IPS-11a (cell line): Measurements from ENCODE around the gene CCDC117.
"Not testable (repeated sequence)": the region's sequence is repeated elsewhere in the genome, so short reads cannot be mapped to it uniquely, and the experiment has no call there.

Experiments
- H3K4me3 ChIP-seq: one replicate; pipeline ENCODE4 v1.5.1; 2013; ENCODE audit warnings: low read depth, low read length, control low read depth

Gene CCDC117, protein sequence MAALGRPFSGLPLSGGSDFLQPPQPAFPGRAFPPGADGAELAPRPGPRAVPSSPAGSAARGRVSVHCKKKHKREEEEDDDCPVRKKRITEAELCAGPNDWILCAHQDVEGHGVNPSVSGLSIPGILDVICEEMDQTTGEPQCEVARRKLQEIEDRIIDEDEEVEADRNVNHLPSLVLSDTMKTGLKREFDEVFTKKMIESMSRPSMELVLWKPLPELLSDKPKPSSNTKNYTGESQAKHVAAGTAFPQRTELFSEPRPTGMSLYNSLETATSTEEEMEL

DNA sequence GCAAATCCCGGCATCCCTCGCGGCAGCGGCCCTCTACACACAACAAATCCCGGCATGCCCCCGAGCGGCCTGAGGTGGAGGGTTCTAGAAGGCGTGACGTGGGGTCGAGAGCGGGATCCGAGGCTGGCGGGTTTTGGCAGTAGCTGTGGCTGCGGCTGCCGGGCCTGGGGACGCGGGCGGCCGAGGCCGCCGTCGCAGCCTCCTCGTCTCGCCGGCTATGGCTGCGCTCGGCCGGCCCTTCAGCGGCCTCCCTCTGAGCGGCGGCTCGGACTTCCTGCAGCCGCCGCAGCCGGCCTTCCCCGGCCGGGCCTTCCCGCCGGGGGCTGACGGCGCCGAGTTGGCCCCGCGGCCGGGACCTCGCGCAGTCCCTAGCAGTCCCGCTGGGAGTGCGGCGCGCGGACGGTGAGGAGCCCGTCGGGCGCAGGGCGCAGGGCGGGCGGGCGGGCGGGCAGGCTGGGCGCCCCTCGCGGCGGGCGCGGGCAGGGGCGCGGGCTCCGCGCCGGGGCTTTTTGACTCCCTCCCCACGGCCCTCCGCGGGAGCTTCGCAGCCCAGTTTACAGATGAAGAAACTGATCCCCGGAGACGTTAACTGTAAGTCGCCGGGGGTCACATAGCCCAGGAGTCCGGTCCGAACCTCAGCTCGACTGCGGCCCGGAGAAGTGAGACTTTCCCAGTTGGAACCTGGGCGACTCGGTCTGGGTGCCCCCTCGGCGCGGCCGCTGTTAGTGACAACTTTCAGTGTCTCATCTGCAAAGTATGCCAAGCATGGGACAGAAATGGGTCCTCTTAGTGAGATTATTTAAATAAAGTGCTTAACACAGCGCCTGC, at the start of gene CCDC117:
Gene CCDC117 (plus strand): TSS at position 63 of the 828 bp plus-strand sequence. CDS start 155 bp downstream, at position 218.
- H3K4me3 ChIP-seq = peak within 1 kb of the TSS; percentile 81

DNA sequence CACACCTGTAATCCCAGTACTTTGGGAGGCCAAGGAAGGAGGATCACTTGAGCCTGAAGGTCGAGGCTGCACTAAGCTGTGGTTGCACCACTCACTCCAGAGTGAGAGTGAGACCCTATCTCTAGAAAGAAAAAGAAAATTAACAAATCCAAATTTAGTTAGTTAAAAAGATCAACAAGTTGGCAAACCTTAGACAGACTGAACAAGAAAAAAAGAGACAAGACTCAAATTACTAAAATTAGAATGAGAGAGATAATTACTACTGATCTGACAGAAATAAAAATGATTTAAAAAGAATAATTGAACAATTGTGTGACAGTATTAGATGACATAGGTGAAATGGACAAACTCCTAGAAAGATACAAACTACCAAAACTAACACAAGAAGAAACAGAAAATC, 44.5 kb upstream of the CCDC117 start:
- H3K4me3 ChIP-seq = no peak overlapping the region

DNA sequence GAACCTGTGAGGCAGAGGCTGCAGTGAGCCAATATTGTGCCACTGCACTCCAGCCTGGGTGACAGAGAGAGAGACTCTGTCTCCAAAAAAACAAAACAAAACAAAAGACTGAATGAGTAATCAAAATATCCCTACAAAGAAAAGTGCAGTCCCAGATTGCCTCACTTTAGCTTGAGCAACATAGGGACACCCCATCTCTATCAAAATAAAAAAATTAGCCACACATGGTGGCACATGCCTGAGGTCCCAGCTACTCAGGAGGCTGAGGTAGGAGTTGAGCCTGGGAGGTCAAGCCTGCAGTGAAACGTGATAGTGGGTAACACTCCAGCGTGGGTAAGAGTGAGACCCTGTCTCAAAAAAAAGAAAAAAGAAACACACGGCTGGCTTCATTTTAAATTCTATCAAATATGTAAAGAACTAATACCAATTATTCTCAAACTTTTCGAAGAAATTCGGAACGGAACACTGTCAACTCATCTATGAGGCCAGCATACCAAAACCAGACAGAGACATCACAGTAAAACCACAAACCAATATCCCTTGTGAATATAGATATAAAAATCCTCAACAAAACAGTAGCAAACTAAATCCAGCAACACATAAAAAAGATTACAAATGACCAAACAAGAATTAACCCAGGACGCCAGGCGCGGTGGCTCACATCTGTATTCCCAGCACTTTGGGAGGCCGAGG, 43.7 kb upstream of the CCDC117 start:
- H3K4me3 ChIP-seq = no peak overlapping the region

DNA sequence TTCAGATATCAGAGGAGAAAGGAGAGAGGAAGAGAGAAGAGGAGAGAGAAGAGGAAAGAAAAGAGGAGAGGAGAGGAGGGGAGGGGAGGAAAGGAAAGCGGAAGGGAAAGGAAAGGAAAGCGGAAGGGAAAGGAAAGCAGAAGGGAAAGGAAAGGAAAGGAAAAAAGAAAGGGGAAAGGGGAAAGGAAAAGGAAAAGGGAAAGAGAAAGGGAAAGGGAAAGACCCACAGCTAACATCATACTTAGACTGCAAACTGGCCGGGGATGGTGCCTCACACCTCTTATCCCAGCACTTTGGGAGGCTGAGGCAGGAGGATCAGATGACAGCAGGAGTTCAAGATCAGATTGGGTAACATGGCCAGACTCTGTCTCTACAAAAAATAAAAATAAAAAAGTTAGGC, 42.3 kb upstream of the CCDC117 start:
- no peak overlapping the region for H3K4me3 ChIP-seq

DNA sequence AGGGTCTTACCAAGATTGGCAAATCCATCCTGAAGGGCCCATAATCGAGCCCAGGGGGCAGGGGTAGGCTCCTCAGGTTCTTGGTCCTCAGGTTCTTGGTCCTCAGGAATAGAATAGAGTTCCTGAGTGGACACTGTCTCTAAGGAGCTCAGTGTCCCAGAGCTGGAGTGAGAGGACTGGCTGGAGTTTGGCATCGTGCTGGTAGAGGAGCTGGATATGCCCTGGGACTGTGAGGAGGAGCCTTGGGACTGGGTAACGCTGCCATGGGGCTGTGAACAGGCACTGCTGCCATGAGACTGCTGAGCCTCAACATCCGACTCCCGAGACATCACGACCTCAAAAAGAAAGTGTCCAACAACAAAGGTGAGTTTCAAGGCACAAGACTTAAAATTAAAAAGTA, 38.1 kb upstream of the CCDC117 start:
- no peak overlapping the region for H3K4me3 ChIP-seq

DNA sequence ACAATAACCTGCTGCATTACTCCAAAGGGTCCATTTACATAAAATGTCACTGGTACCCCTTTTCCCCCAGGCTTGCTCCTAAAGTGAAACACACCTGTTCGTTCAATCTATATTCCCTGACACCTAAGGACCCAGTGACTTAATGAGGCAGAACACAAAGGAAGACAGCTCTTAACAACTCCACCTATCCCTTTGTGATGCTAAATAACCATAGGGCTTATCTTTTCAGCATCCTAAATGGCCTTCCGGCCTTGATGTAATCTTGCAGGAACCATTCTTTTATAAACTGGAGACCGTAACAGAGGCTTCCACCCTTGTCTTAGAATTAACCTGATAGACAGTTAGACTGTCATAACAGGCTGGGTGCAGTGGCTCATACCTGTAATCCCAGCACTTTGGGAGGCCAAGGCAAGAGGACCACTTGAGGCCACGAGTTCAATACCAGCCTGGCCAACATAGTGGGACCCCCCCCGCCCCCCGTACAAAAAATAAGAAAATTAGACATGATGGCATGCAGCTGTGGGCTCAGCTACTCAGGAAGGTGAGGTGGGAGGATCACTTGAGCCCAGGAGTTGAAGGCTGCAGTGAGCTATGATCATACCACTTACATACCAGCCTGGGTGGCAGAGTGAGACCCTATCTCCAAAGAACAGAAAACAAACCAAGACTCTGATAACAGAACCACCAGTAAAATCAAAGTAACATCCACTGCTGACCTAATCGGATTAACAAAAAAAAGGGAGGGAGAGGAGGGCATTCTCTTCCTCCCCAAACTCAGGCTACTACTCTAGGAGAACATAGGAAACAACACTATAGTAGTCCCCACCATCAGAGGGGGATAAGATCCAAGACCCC, 36.0 kb upstream of the CCDC117 start:
- no peak overlapping the region for H3K4me3 ChIP-seq

DNA sequence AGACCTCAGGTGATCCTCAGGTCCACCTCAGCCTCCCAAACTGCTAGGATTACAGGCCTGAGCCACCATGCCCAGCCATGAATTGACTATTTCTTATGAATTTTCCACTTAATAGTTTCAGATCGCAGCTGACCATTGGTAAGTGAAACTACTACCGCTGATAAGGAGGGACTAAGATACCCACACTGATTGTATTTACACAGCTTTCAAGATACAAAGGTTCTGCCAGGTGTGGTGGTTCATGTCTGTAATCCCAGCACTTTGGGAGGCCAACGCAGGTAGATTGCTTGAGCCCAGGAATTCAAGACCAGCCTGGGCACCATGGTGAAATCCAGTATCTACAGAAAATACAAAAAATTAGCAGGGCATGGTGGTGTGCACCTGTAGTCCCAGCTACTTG, 34.8 kb upstream of the CCDC117 start:
- no peak overlapping the region for H3K4me3 ChIP-seq

DNA sequence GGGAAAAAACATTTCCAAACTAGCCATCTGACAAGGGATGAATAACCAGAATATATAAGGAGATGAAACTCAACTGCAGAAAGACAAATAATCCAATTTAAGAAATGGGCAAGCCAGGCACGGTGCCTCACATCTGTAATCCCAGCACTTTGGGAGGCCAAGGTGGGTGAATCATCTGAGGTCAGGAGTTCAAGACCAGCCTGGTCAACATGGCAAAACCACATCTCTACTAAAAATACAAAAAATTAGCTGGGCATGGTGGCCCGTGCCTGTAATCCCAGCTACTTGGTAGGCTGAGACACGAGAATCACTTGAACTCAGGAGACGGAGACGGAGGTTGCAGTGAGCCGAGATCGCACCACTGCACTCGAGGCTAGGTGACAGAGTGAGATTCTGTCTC, 33.6 kb upstream of the CCDC117 start:
- H3K4me3 ChIP-seq = not testable (repeated sequence)

DNA sequence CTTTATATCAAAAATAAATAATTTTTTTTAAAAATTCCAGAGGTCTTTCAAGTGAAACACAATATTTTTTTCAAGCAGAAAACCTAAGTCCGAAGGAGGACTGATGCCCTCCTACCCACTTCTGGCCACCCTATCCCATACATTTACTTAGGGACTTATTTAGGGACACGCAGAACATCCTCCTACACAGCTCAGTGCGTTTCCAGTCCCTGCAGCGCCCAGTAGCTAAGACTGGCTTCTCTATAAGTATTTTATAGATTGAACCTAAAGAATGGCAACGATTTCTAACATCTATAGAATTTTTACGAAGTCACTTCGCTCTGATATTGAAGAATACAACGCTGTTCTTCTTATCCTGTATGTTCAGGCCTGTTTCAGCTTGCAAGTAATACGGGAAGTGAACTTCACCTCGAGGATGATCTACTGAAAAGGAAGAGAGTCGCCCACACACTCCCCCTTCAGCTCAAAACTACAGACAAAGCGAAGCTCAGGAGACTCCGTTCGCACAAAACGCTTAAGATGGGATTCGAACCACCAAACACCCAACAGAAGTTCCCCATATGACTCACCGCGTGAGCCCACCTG, 31.2 kb upstream of the CCDC117 start:
- peak overlapping the region; percentile 55 for H3K4me3 ChIP-seq

DNA sequence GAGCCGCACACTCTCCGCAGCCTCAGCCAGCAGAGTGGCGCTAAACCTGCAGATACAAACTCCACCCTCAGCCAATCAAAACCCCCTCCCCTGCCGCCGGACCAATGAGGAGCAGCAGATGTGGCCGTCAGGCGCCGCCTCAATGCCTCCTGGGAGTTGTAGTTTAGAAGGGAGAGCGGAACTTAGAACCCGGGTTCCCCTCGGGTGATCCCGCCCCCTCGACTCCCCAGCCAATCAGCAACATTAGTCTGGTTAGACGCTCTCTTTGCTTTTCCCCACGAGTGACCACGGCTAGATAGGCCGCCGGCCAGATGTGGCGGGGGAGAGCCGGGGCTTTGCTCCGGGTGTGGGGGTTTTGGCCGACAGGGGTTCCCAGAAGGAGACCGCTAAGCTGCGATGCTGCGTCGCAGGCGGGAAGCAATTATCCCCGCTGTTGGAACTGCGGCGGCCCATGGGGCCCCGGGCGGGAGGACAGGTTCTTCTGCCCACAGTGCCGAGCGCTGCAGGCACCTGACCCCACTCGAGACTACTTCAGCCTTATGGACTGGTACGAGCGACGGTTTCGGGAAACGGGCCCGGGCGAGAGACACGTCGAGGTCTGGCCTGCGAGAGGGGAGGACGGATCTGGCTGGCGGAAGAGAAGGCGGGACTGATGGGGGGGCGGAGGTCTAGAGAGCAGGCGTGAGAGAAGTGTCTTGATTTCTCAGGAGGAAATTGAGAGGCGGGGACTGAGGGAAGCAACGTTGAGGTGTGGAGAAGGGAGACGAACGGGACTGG, 30.5 kb upstream of the CCDC117 start, which contains the start of the genes CHEK2 and HSCB:
Gene CHEK2 (minus strand): TSS at position 36 of the 777 bp plus-strand sequence. CDS start 7,099 bp downstream, outside the sequence.
Gene HSCB (plus strand): TSS at position 255 of the 777 bp plus-strand sequence. CDS start 57 bp downstream, at position 312.
- peak within 1 kb of the TSS; percentile 88 for H3K4me3 ChIP-seq

DNA sequence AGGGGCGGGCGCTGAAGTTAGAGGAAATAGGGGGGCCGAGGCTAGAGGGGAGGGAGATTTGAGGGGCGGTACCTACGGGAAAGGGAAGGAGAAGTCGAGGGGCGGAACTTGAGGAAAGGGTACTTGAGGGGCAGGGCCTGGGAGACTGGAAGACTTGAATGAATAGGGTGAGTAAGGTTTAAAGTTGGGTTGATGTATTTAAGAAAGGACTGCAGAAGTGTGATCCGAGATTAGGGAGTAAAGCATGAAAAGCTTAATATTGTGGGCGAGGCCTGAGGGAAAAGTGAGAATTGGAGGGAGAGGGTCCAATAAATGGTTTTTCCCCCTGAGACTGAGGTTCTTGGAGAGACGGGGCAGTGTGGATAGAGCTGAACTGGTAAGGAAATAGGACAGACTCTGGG, 29.9 kb upstream of the CCDC117 start:
- peak overlapping the region; percentile 88 for H3K4me3 ChIP-seq

DNA sequence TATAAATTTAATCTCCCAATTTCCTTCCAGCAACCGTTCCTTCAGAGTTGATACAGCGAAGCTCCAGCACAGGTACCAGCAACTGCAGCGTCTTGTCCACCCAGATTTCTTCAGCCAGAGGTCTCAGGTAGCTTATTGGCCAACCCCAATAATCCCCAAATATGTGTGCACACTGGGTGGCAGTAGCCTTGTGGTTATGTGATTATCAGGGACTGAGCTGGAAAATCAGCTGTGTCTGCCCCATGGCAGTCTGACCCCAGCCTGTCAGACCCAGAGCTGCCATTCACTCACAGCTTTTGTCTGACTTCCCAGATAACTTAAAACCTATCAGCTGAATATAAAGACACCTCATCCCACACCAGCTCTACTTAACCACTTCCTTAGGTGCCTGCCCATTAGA, 28.6 kb upstream of the CCDC117 start:
- H3K4me3 ChIP-seq = no peak overlapping the region

DNA sequence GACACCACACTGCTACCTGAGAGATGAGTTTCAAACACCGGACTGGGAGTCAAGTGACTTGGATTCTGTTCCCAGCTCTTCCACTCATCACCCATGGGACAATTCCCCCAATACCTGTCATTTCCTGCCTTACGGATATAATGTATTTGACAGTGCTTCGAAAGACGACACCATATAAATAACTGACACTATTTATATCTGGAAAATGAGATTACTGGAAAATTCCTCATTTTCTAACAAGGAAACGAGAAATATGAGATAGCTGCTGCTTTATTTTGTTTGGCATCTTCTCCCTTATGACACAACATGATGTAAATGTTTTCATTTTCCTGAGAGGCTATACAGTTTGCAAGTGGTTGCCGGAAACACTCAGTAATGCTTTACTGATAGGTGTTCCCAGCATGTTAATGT, 22.0 kb upstream of the CCDC117 start:
- no peak overlapping the region for H3K4me3 ChIP-seq

DNA sequence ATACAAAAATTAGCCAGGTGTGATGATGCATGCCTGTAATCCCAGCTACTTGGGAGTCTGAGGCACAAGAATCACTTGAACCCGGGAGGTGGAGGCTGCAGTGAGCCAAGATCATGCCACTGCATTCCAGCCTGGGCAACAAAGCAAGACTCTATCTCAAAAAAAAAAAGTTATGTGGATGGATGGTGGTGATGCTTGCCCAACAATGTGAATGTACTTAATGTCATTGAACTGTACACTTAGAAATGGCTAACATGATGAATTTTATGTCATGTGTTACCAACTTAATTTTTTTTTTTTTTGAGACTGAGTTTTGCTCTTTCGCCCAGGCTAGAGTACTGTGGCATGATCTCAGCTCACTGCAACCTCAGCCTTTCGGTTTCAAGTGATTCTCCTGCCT, 18.0 kb upstream of the CCDC117 start:
- not testable (repeated sequence) for H3K4me3 ChIP-seq

DNA sequence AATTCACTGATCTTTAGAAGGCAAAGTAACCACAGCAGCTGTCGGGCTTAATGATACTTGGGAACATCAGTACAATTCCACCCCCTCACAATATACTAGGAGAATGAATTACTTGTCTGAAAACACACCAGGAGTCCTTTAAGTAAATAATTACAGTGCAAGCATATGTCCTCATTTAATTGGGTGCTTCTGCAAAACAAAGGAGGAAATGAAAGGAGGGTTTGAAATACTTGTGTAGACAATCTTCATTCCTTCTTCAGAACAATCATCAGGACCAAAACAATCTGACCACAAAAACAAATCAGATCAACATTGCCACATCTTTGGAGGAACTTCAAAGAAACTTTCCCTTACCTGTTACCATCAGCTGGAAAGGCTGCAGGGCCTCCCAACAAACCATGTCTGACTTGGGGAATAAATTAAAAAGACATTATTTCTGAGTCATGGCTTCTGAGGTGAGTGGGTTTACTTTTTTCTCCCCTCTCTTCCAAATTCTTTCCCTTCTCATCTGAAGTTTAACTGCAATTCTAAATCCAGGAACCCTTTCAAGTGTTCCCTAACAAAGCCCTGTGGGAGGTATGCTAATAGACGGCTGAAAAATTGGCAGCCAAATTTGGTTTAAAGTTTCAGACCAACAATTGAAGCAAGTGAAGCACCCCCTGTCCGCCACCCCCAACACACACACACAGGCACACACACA, 12.5 kb upstream of the CCDC117 start:
- no peak overlapping the region for H3K4me3 ChIP-seq

DNA sequence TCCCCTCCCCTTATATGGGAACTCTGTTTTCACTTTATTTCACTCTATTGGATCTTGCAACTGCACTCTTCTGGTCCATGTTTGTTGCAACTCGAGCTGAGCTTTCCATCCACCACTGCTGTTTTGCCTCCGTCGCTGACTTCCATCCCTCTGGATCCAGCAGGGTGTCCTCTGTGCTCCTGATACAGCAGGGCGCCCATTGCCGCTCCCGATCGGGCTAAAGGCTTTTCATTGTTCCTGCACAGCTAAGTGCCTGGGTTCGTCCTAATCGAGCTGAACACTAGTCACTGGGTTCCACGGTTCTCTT, 11.1 kb upstream of the CCDC117 start:
- no peak overlapping the region for H3K4me3 ChIP-seq

DNA sequence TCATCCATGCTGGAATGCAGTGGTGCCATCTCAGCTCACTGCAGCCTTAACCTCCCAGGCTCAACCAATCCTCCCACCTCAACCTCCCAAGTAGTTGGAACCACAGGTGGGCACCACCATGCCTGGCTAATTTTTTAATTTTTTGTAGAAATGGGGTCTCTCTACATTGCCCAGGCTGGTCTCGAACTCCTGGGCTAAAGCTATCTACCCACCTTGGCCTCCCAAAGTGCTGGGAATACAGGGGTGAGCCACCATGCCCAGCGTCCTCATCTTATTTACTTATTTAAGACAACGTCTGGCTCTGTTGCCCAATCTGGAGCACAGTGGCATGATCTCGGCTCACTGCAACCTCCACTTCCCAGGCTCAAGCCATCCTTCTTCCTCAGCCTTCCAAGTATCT, 10.5 kb upstream of the CCDC117 start:
- H3K4me3 ChIP-seq = not testable (repeated sequence)

DNA sequence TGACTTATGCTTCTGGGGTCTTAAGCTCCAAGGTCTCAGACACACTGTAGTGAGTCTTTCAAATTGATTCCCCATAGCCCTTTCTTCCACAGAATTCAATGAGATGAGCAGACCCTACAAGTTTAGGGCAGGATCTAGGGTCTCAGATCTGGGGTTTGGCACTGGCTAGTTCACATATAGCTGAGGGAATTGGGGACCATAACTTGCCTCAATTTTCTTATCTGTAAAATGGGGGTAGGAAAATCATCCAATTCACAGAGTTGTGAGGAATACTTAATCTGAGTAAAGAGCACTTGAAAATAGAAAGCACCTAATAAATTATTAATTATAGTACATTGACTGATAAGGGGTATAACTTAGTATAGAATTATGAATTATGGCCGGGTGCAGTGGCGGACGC, 5.9 kb upstream of the CCDC117 start:
- no peak overlapping the region for H3K4me3 ChIP-seq
